NCI-H446 treated with DMSO at 0.1 percent for 48 hours (cell line): ENCODE measurements around the gene MAPKAP1.

ENCODE experiments used
- DNase-seq: peaks from one replicate; lab custom pipeline; 2025; lab: John Stamatoyannopoulos, UW

Gene MAPKAP1

GRCh38 chr9:125561509-125562148 lies 145.4 kb downstream of the MAPKAP1 start:
- no peak for DNase-seq

- DNase-seq = no peak
Measured at GRCh38 chr9:125559894-125560293, 147.1 kb downstream of the MAPKAP1 start.

GRCh38 chr9:125559194-125559593 lies 147.8 kb downstream of the MAPKAP1 start:
- DNase-seq = no peak

GRCh38 chr9:125558453-125559092 lies 148.4 kb downstream of the MAPKAP1 start:
- no peak for DNase-seq

GRCh38 chr9:125556046-125556721 lies 150.8 kb downstream of the MAPKAP1 start:
- DNase-seq = no peak

- DNase-seq = no peak
Measured at GRCh38 chr9:125554726-125555125, 152.3 kb downstream of the MAPKAP1 start.

GRCh38 chr9:125551781-125552180 lies 155.2 kb downstream of the MAPKAP1 start:
- DNase-seq = no peak

- DNase-seq = no peak
Measured at GRCh38 chr9:125549891-125550885, 156.8 kb downstream of the MAPKAP1 start.

GRCh38 chr9:125549465-125549871 lies 157.5 kb downstream of the MAPKAP1 start:
- peak; percentile 77 for DNase-seq

GRCh38 chr9:125549039-125549438 lies 158.0 kb downstream of the MAPKAP1 start:
- DNase-seq = no peak

GRCh38 chr9:125548141-125548540 lies 158.9 kb downstream of the MAPKAP1 start:
- DNase-seq = no peak

- no peak for DNase-seq
Measured at GRCh38 chr9:125547368-125547767, 159.6 kb downstream of the MAPKAP1 start.

GRCh38 chr9:125545845-125546244 lies 161.2 kb downstream of the MAPKAP1 start:
- DNase-seq = no peak

- DNase-seq = peak; percentile 83
Measured at GRCh38 chr9:125544988-125545651, 161.9 kb downstream of the MAPKAP1 start.

GRCh38 chr9:125544484-125544883 lies 162.5 kb downstream of the MAPKAP1 start:
- DNase-seq = no peak

- no peak for DNase-seq
Measured at GRCh38 chr9:125541840-125542243, 165.2 kb downstream of the MAPKAP1 start.

GRCh38 chr9:125540497-125540896 lies 166.5 kb downstream of the MAPKAP1 start:
- no peak for DNase-seq

GRCh38 chr9:125538092-125538473 lies 168.9 kb downstream of the MAPKAP1 start:
- peak; percentile 36 for DNase-seq

GRCh38 chr9:125537442-125538091 lies 169.4 kb downstream of the MAPKAP1 start:
- no peak for DNase-seq

- no peak for DNase-seq
Measured at GRCh38 chr9:125536776-125537175, 170.2 kb downstream of the MAPKAP1 start.

- no peak for DNase-seq
Measured at GRCh38 chr9:125536167-125536772, 170.7 kb downstream of the MAPKAP1 start.
